ENCODE measurements around the gene SART1.

SART1 gene

DNA sequence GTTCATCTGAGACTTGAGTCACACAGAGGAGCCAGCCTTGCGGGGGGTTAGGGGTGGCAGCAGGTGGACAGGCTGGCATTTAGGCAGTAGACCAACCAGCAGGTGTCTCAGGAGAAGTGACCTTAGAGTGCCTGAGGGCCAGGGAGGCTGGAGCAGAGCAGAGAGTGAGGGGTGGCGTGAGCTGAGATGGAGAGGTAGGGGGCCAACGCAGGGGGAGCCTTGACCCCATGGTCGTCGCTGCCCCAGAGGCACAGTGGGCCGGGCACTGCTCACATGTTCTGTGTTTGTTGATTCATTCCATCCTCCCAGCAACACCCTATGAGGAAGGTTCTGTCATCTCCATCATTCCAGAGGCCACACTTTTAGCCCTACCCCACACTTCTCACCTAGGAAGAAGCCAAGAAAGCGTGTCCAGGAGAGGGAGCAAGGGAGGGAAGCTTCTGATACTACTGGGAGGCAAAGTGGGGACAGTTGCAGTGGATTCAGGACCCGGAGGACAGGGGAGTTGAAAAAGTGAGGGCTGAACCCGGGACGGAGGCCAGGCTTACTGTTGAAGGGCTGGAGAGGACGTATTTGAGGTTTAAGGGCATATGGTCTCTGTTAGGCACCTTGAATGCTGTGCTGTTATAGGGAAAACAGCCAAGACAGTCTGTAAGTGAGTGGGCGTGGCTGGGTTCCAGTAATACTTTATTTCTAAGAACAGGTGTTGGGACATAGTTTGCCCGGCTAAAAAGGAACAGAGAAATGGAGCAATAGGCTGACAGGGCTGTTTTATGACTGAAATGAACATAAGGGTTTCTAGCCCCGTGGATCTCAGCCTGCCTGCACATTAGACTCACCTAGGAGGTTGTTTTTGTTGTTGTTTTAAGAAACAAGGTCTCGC, 7.3 kb downstream of the SART1 start:
- H3K4me3 ChIP-seq (ENCODE audit: low read depth, low read length): no peak overlapping the region
- in situ Hi-C loops (cut with HindIII; ENCODE audit: low sequenced_read_pairs): no loop called here
- DNase-seq (ENCODE audit: low read depth, low spot score): peak; percentile 4
- TF ChIP-seq, protein P1, sequence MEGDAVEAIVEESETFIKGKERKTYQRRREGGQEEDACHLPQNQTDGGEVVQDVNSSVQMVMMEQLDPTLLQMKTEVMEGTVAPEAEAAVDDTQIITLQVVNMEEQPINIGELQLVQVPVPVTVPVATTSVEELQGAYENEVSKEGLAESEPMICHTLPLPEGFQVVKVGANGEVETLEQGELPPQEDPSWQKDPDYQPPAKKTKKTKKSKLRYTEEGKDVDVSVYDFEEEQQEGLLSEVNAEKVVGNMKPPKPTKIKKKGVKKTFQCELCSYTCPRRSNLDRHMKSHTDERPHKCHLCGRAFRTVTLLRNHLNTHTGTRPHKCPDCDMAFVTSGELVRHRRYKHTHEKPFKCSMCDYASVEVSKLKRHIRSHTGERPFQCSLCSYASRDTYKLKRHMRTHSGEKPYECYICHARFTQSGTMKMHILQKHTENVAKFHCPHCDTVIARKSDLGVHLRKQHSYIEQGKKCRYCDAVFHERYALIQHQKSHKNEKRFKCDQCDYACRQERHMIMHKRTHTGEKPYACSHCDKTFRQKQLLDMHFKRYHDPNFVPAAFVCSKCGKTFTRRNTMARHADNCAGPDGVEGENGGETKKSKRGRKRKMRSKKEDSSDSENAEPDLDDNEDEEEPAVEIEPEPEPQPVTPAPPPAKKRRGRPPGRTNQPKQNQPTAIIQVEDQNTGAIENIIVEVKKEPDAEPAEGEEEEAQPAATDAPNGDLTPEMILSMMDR (IDR thresholded peaks at IDR 0.05; ENCODE audit: low read depth, low read length): no peak

DNA sequence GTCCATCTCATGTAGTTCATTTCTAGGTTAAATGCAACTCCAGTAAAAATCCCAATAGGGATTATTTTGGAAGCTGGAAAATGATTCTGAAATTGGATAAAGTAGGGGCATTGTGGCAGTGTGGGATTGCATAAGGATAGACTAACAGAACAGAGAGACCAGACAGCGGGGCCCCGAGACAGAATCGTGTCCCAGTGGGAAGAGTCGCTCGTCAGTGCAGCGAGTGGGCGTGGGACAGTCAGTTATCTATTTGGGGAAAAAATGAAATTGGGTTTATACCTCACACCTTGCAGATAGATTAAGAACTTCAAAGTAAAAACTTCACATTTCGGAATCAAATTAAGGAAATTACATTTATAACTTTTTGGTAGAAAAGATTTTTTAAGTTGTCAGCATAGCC, 10.6 kb downstream of the SART1 start:
- TF ChIP-seq, protein P1 (IDR thresholded peaks at IDR 0.05; ENCODE audit: low read depth, low read length): no peak
- in situ Hi-C loops (cut with HindIII; ENCODE audit: low sequenced_read_pairs): no loop called here
- DNase-seq (ENCODE audit: low read depth, low spot score): no peak
- no peak overlapping the region for H3K4me3 ChIP-seq (ENCODE audit: low read depth, low read length)

DNA sequence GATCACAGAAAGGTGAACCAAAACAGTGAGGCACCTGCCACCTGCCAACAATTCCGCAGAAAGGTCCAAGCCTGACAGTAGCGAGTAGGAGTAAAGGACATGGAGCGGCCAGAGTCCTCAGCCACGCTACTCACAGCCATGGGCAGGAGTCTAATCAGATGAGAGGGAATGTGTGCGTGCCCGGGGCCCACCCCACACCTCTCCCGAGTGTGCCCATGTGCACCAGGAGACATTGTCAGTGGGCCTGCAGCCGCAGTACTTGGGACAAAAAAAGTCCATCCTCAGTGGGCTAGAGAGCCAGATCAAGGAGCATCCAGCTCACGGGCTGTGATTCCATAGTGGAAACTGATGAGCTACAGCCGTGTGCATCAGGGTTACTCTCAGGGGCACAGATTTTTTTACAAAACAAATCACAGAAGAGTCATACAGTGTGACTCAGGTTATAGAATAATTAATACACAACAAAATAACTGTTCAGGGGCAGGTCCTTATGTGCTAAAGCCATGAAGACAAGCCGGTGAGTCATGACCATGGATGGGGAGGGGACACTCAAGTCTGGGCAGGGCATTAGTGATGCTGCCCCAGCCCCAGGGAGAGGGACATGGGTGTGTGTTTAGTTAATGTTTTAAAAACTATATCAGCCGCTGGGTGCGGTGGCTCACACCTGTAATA, 12.0 kb downstream of the SART1 start:
- TF ChIP-seq, protein P1 (IDR thresholded peaks at IDR 0.05; ENCODE audit: low read depth, low read length): no peak
- H3K4me3 ChIP-seq (ENCODE audit: low read depth, low read length): no peak overlapping the region
- peak; percentile 13 for DNase-seq (ENCODE audit: low read depth, low spot score)
- in situ Hi-C loops (cut with HindIII; ENCODE audit: low sequenced_read_pairs): no loop called here

DNA sequence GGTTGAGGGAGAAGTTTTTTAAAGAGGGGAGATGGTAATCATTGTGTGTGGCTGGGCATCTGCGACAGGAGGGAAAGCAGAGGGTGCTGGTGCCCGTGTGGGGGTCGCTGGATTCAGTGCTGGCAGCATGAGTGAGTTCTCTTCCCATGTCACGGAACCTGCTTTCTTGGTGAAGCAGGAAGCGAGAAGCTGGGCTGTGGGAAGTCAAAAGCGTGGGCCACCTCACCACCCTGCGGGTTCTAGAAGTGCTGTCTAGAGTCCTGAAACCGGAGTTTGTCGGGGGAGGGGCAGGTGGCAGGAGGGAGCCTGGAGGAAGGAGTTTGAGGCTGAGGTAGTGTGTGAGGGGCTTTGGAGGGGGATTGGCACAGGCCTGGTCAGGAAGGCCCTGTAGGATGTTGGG, 14.2 kb downstream of the SART1 start:
- no peak for DNase-seq (ENCODE audit: low read depth, low spot score)
- TF ChIP-seq, protein P1 (IDR thresholded peaks at IDR 0.05; ENCODE audit: low read depth, low read length): no peak
- in situ Hi-C loops (cut with HindIII; ENCODE audit: low sequenced_read_pairs): no loop called here
- H3K4me3 ChIP-seq (ENCODE audit: low read depth, low read length): no peak overlapping the region

DNA sequence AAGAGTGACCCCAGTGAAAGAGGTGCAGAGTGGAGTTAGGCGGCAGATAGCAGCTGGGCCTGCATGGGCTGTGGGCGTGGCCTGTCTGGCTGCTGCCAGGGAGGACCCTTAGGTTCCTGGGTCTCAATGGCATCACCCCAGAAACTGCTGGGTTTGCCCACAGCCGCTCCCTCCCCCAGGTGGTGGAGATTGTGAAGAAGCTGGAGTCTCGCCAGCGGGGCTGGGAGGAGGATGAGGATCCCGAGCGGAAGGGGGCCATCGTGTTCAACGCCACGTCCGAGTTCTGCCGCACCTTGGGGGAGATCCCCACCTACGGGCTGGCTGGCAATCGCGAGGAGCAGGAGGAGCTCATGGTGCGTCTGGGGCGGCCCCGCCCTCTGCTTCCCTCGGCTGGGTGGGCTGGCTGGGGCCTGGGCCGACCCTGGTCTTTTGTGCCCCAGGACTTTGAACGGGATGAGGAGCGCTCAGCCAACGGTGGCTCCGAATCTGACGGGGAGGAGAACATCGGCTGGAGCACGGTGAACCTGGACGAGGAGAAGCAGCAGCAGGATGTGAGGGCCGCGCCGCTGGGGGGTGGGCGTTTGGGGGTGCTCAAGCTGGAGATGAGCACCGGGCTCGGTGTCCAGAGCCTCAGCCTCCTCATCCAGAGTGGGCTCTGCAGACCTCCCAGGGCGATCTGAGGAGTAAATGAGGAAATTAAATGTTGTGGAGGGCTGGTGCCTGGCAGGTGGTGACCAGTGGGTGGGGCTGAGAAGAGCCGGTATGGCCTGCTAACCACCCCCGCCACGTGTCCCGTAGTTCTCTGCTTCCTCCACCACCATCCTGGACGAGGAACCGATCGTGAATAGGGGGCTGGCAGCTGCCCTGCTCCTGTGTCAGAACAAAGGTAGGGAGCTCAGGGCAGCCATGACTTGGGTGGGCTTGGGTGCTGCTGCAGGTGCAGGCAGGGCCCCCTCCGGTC, 15.0 kb downstream of the SART1 start:
- TF ChIP-seq, protein P1 (IDR thresholded peaks at IDR 0.05; ENCODE audit: low read depth, low read length): no peak
- H3K4me3 ChIP-seq (ENCODE audit: low read depth, low read length): no peak overlapping the region
- no peak for DNase-seq (ENCODE audit: low read depth, low spot score)
- in situ Hi-C loops (cut with HindIII; ENCODE audit: low sequenced_read_pairs): no loop called here

Data from astrocyte of the spinal cord (primary cell).